KMS-11 (cell line): Measurements from ENCODE around the gene MAPT.

Source experiments
- H2AFZ ChIP-seq: fragments of 200-600 bp; sonication (generic); 2 replicates; pipeline ENCODE4 v1.6.1; 2016; ENCODE audit warnings: antibody characterized with exemption, mixed run types, low read depth
- H3K27ac ChIP-seq: fragments of 200-600 bp; sonication (generic); 2 replicates; pipeline ENCODE4 v1.6.1; 2016; ENCODE audit warnings: mild to moderate bottlenecking, mixed run types
- H3K27me3 ChIP-seq: fragments of 200-600 bp; sonication (generic); 2 replicates; pipeline ENCODE4 v1.6.1; 2017; ENCODE audit warnings: mild to moderate bottlenecking, low read depth, mixed run types, moderate library complexity; ENCODE audit not compliant: insufficient read depth
- H3K36me3 ChIP-seq: fragments of 200-600 bp; sonication (generic); 2 replicates; pipeline ENCODE4 v1.6.1; 2017; ENCODE audit warnings: mild to moderate bottlenecking, mixed run types; ENCODE audit not compliant: insufficient read depth
- H3K4me1 ChIP-seq: fragments of 200-600 bp; sonication (generic); 2 replicates; pipeline ENCODE4 v1.6.1; 2016; ENCODE audit warnings: mild to moderate bottlenecking, low read depth, mixed run types; ENCODE audit not compliant: poor library complexity, severe bottlenecking
- H3K4me2 ChIP-seq: fragments of 200-600 bp; sonication (generic); 2 replicates; pipeline ENCODE4 v1.7.0; 2016; ENCODE audit warnings: mild to moderate bottlenecking, mixed run types
- H3K4me3 ChIP-seq: fragments of 200-600 bp; sonication (generic); IDR thresholded peaks from 2 replicates; pipeline ENCODE4 v1.6.1; 2017; ENCODE audit warnings: low read depth, low read length, mixed read lengths; ENCODE audit not compliant: insufficient read depth
- H3K79me2 ChIP-seq: fragments of 200-600 bp; sonication (generic); 2 replicates; pipeline ENCODE4 v1.6.1; 2016; ENCODE audit warnings: low read depth, mixed run types; ENCODE audit not compliant: insufficient read depth
- H3K9ac ChIP-seq: fragments of 200-600 bp; sonication (generic); 2 replicates; pipeline ENCODE4 v1.6.1; 2016; ENCODE audit warnings: mild to moderate bottlenecking, mixed run types
- H4K20me1 ChIP-seq: fragments of 200-600 bp; sonication (generic); 2 replicates; pipeline ENCODE4 v1.6.1; 2016; ENCODE audit warnings: mild to moderate bottlenecking, mixed run types; ENCODE audit not compliant: insufficient read depth
- CTCF ChIP-seq: fragments of 200-600 bp; sonication (generic); conservative IDR thresholded peaks from 2 replicates; pipeline ENCODE4 v1.6.1; 2017; ENCODE audit warnings: low read depth, mild to moderate bottlenecking, antibody characterized with exemption, low read length, moderate library complexity, mixed read lengths

Gene MAPT

GRCh38 chr17:45846646-45847045 lies 47.7 kb upstream of the MAPT start:
- peaks cover 6% of the 10 kb centered on the region; the same call in 1 of the 2 replicates for H3K27me3 ChIP-seq
- H3K4me1 ChIP-seq = no peaks in the 10 kb centered on the region
- TF ChIP-seq CTCF = no peak
- H3K36me3 ChIP-seq = no peaks in the 10 kb centered on the region
- no peak overlapping the region for H3K27ac ChIP-seq
- no peak overlapping the region for H2AFZ ChIP-seq
- no peak overlapping the region for H3K9ac ChIP-seq
- H3K79me2 ChIP-seq = no peaks in the 10 kb centered on the region
- H3K4me2 ChIP-seq = no peak overlapping the region
- H3K4me3 ChIP-seq = no peak overlapping the region
- H4K20me1 ChIP-seq = no peaks in the 10 kb centered on the region

DNA sequence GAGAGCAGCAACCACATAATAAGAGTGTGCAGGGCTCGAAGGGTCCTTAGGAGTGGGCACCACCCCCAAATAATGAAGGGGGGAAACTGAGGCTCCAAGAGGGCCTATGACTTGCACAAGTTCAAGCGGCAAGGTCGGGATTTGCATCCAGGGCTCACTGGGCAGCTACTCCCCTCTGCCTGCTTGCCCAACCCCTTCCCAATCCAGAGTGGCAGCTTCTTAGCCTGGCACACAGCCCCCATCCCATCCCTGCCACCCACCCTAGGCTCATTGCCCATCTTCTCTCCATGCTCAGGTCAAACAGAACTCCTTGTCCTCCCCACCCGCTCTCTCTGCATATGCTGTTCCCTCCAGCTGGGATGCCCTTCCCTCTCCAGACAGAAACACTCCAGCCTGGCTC lies 47.3 kb upstream of the MAPT start:
- Histone ChIP-seq H3K79me2 (no peaks in the 10 kb centered on the region), H3K4me1 (no peaks in the 10 kb centered on the region), H3K36me3 (no peaks in the 10 kb centered on the region), H4K20me1 (no peaks in the 10 kb centered on the region), H3K4me2 (no peak overlapping the region), H2AFZ (no peak overlapping the region), H3K4me3 (no peak overlapping the region), H3K27me3 (peaks cover 6% of the 10 kb centered on the region; the same call in 1 of the 2 replicates), H3K27ac (no peak overlapping the region), H3K9ac (no peak overlapping the region)
- TF ChIP-seq CTCF = no peak

GRCh38 chr17:45847747-45848146 lies 46.6 kb upstream of the MAPT start:
- TF ChIP-seq CTCF = no peak
- no peak overlapping the region for H3K9ac ChIP-seq
- H4K20me1 ChIP-seq = no peaks in the 10 kb centered on the region
- H3K27ac ChIP-seq = no peak overlapping the region
- no peak overlapping the region for H3K4me2 ChIP-seq
- no peak overlapping the region for H3K4me3 ChIP-seq
- H2AFZ ChIP-seq = no peak overlapping the region
- H3K4me1 ChIP-seq = no peaks in the 10 kb centered on the region
- H3K79me2 ChIP-seq = no peaks in the 10 kb centered on the region
- H3K36me3 ChIP-seq = no peaks in the 10 kb centered on the region
- H3K27me3 ChIP-seq = peaks cover 6% of the 10 kb centered on the region; the same call in 1 of the 2 replicates

GRCh38 chr17:45848405-45848804 lies 45.9 kb upstream of the MAPT start:
- Histone ChIP-seq H3K4me3 (no peak overlapping the region), H3K79me2 (no peaks in the 10 kb centered on the region), H3K27ac (no peak overlapping the region), H2AFZ (no peak overlapping the region), H3K4me2 (no peak overlapping the region), H3K36me3 (no peaks in the 10 kb centered on the region), H3K27me3 (peaks cover 6% of the 10 kb centered on the region; the same call in 1 of the 2 replicates), H3K9ac (no peak overlapping the region), H3K4me1 (no peaks in the 10 kb centered on the region), H4K20me1 (no peaks in the 10 kb centered on the region)
- TF ChIP-seq CTCF = no peak
